ENCODE results near the gene PACS1. TPM values are rescaled to one million over a fixed set of nuclear protein-coding genes. Genes with fewer than 3 reads are reported as not detected.
"Not testable (repeated sequence)": the region's sequence is repeated elsewhere in the genome, so short reads cannot be mapped to it uniquely, and the experiment has no call there.

Gene PACS1
- total RNA-seq, 1 donor from 2014 or later = 86.9 TPM

GRCh38 chr11:66090288-66090687 lies 20.2 kb downstream of the PACS1 start:
- no peaks in the 10 kb centered on the region for H3K4me1 ChIP-seq (ENCODE audit: insufficient read depth, low read length)
- no peaks in the 10 kb centered on the region for H3K27me3 ChIP-seq (ENCODE audit: insufficient read depth, low read length)
- H3K4me2 ChIP-seq (ENCODE audit: low read length) = no peak overlapping the region
- no peaks in the 10 kb centered on the region for H3K36me3 ChIP-seq (ENCODE audit: insufficient read depth, low read length)
- no peaks in the 10 kb centered on the region for H3K27me3 Mint-ChIP-seq (ENCODE audit: low read depth, unreplicated experiment)
- H3K79me2 ChIP-seq (ENCODE audit: insufficient read depth, low read length) = peaks cover 55% of the 10 kb centered on the region
- H3K9ac ChIP-seq (ENCODE audit: low read length) = no peak overlapping the region
- H3K36me3 Mint-ChIP-seq (ENCODE audit: low read depth, unreplicated experiment) = no peaks in the 10 kb centered on the region
- H3K27ac ChIP-seq (ENCODE audit: low read depth, low read length) = no peak overlapping the region
- H3K4me3 Mint-ChIP-seq (ENCODE audit: unreplicated experiment) = no peak overlapping the region
- TF ChIP-seq CTCF (IDR thresholded peaks at IDR 0.05; ENCODE audit: insufficient read depth, low read depth, low read length) (no peak), EZH2 (IDR thresholded peaks at IDR 0.05; ENCODE audit: insufficient read depth, low read length) (no peak)
- peaks cover 7% of the 10 kb centered on the region for H3K4me1 Mint-ChIP-seq (ENCODE audit: low read depth, unreplicated experiment)
- H3K27ac Mint-ChIP-seq (ENCODE audit: unreplicated experiment) = no peak overlapping the region
- H4K20me1 ChIP-seq (ENCODE audit: insufficient read depth, low read length) = peaks cover 29% of the 10 kb centered on the region
- DNase-seq (ENCODE audit: low read depth) (no peak), FAIRE-seq (no peak)
- no peaks in the 10 kb centered on the region for H3K9me3 Mint-ChIP-seq (ENCODE audit: unreplicated experiment)
- no peak overlapping the region for H3K4me3 ChIP-seq (ENCODE audit: insufficient read depth, low read depth, low read length)
- H2AFZ ChIP-seq (ENCODE audit: low read depth, low read length) = no peak overlapping the region
- no peaks in the 10 kb centered on the region for H3K9me3 ChIP-seq (ENCODE audit: insufficient read depth, low read depth, low read length)

- H3K27me3 ChIP-seq (ENCODE audit: insufficient read depth, low read length); H3K27me3 Mint-ChIP-seq (ENCODE audit: low read depth, unreplicated experiment); FAIRE-seq; H3K27ac ChIP-seq (ENCODE audit: low read depth, low read length); H2AFZ ChIP-seq (ENCODE audit: low read depth, low read length); H3K4me3 ChIP-seq (ENCODE audit: insufficient read depth, low read depth, low read length); H3K36me3 ChIP-seq (ENCODE audit: insufficient read depth, low read length); H3K27ac Mint-ChIP-seq (ENCODE audit: unreplicated experiment); H3K36me3 Mint-ChIP-seq (ENCODE audit: low read depth, unreplicated experiment); H3K9me3 Mint-ChIP-seq (ENCODE audit: unreplicated experiment); H3K4me1 ChIP-seq (ENCODE audit: insufficient read depth, low read length); H3K4me3 Mint-ChIP-seq (ENCODE audit: unreplicated experiment); H3K9ac ChIP-seq (ENCODE audit: low read length); DNase-seq (ENCODE audit: low read depth); H3K9me3 ChIP-seq (ENCODE audit: insufficient read depth, low read depth, low read length); H3K4me1 Mint-ChIP-seq (ENCODE audit: low read depth, unreplicated experiment); H3K4me2 ChIP-seq (ENCODE audit: low read length): not testable (repeated sequence)
- Histone ChIP-seq H3K79me2 (ENCODE audit: insufficient read depth, low read length) (peaks cover 44% of the 10 kb centered on the region), H4K20me1 (ENCODE audit: insufficient read depth, low read length) (peaks cover 26% of the 10 kb centered on the region)
Measured at GRCh38 chr11:66092125-66092524, 22.1 kb downstream of the PACS1 start.

- Histone ChIP-seq H4K20me1 (ENCODE audit: insufficient read depth, low read length) (peaks cover 34% of the 10 kb centered on the region), H3K79me2 (ENCODE audit: insufficient read depth, low read length) (peaks cover 45% of the 10 kb centered on the region)
- H3K4me2 ChIP-seq (ENCODE audit: low read length); H3K36me3 Mint-ChIP-seq (ENCODE audit: low read depth, unreplicated experiment); FAIRE-seq; H3K9me3 Mint-ChIP-seq (ENCODE audit: unreplicated experiment); H3K9me3 ChIP-seq (ENCODE audit: insufficient read depth, low read depth, low read length); H2AFZ ChIP-seq (ENCODE audit: low read depth, low read length); H3K9ac ChIP-seq (ENCODE audit: low read length); H3K4me1 ChIP-seq (ENCODE audit: insufficient read depth, low read length); H3K27me3 ChIP-seq (ENCODE audit: insufficient read depth, low read length); H3K27ac Mint-ChIP-seq (ENCODE audit: unreplicated experiment); H3K36me3 ChIP-seq (ENCODE audit: insufficient read depth, low read length); H3K4me3 ChIP-seq (ENCODE audit: insufficient read depth, low read depth, low read length); H3K27ac ChIP-seq (ENCODE audit: low read depth, low read length); DNase-seq (ENCODE audit: low read depth); H3K4me3 Mint-ChIP-seq (ENCODE audit: unreplicated experiment); H3K27me3 Mint-ChIP-seq (ENCODE audit: low read depth, unreplicated experiment): not testable (repeated sequence)
- peaks cover 17% of the 10 kb centered on the region for H3K4me1 Mint-ChIP-seq (ENCODE audit: low read depth, unreplicated experiment)
Measured at GRCh38 chr11:66099746-66100145, 29.7 kb downstream of the PACS1 start.

Measured in astrocyte (in vitro differentiated cells and primary cell).